Raji (cell line): Measurements from ENCODE around the gene ZFYVE28.
A peak's percentile ranks its signal among the peaks of the same experiment; 100 is the strongest.

Experiments used
- POLR2A ChIP-seq: IDR thresholded peaks from 2 replicates; pipeline ENCODE4 v1.6.1; 2011; ENCODE audit warnings: low read depth, low read length, control low read depth; ENCODE audit not compliant: insufficient read depth

ZFYVE28 gene

DNA sequence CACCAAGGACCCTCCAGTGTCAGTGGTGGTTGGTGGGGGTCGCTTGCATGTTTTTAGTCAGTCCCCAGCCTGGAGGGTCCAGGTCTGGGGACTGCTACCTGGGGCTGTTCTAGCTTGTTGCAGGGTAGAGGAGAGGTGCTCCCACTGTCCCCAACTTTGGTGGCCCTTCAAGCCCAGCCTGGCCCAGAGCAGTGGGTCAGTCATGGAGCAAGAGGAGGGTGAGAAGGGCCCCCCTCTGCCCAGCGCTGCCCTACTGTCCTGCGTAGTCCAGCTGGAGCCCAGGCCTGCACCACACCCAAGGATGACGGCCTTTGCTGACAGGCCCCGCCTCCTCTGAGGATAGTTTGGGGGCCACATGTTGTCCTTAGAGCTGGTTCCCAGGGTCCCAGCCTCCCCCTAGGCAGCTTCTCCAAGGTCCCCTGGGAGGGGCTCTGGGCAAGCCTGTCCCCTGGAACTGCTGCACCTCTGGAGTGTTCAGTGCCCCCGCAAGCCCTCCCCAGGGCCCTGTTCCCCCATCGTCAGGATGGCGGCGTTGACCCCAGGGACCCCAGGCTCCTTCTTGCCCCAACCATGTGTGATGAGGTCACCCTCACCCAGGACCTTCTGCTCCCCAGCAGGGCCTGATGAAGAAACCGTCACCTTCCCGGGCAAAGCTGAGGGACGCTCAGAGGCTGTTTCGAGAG is 7.1 kb upstream of the ZFYVE28 start:
- TF ChIP-seq POLR2A: no peak

DNA sequence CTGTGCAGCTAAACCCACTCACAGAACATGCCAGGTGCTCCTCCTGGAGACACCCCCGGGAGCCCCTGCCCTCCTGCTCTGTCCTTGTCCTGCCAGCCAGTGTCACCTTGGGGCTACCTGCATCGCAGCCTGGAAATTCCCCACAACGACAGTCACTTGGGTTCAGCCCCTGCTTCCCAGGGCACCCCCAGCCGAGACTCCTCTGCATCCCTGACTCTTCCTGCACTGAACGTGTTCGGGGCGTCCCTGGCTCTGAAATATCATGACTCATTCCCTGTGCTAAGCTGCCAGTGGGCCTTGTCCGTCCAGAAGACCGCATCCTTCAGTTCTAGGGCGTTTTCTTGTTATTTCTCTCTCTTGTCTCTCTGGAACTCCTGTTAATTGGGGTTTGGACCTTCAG is 6.1 kb upstream of the ZFYVE28 start:
- TF ChIP-seq POLR2A: no peak

DNA sequence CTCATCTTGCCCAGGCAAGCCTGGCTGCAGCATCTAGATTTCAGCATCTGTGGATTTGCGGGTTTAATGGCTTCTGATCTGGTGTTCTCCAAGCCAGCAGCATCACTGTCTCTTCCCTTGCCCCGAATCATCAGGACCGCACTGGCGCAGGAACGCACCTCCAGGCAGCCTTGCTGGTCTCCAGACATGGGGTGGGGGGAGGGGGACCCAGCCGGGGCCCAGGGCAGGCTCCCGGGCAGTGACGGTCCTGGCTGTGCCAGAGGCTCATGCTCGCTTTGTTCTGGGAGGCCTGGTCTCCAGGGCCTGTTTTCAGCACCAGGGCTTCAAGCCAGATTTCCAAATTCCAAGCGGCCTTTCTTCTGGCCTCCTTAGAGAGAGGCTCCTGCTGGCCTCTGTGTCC is 5.2 kb upstream of the ZFYVE28 start:
- no peak for TF ChIP-seq POLR2A

DNA sequence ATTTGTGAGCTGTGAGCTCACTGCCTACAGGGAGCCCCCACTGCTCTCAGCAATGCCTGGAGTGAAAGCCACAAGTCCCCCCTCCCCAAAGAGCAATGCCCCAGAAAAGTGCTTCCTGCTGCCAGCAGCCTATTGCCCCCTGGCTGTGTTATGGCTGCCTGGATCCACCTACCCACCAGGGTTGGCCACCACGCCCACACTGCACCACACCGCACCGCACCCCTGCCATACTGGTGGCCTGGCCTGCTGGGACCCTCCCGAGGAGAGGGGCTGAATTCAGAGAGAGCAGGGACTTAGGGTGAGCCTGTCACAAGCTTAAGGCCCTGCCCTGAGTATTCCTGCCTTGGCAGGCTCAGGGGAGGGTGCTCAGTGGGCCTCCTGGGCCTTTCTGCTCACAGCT is 4.6 kb upstream of the ZFYVE28 start:
- no peak for TF ChIP-seq POLR2A

DNA sequence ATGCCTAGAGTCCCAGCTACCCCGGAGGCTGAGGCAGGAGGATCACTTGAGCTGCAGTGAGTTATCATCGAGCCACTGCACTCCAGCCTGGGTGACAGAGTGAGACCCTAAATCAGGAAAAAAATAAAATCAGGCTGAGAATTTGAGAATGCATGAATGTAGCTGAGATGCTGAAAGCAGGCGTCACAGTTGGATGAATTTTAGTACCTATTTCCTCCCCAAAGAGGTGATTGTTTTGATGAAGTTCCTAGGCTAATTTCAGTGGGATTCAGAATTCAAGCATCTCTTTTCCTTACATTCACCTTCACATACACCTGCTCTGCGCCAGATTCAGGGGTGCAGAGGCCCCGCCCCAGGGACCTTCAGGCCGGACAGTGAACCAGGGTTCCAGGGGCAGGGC is 3.5 kb upstream of the ZFYVE28 start:
- no peak for TF ChIP-seq POLR2A

DNA sequence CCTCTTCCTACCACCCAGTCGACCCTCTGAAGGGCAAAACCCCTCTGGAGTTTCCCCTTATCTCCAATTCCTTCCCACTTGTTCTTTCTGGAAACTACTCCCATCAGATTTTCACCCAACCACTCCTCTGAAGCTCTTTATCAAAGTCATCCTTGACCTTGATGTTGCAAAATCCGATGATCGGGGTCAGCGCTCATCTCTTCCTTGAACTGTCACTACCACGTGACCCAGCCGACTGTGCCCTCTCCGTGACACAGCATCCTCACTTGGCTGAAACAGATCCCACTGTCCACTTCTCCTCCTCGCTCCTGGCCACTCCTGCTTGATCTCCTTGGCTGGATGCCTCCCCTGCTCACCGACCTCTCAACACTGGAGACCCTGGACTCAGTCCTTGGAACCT is 1.4 kb upstream of the ZFYVE28 start:
- no peak for TF ChIP-seq POLR2A

DNA sequence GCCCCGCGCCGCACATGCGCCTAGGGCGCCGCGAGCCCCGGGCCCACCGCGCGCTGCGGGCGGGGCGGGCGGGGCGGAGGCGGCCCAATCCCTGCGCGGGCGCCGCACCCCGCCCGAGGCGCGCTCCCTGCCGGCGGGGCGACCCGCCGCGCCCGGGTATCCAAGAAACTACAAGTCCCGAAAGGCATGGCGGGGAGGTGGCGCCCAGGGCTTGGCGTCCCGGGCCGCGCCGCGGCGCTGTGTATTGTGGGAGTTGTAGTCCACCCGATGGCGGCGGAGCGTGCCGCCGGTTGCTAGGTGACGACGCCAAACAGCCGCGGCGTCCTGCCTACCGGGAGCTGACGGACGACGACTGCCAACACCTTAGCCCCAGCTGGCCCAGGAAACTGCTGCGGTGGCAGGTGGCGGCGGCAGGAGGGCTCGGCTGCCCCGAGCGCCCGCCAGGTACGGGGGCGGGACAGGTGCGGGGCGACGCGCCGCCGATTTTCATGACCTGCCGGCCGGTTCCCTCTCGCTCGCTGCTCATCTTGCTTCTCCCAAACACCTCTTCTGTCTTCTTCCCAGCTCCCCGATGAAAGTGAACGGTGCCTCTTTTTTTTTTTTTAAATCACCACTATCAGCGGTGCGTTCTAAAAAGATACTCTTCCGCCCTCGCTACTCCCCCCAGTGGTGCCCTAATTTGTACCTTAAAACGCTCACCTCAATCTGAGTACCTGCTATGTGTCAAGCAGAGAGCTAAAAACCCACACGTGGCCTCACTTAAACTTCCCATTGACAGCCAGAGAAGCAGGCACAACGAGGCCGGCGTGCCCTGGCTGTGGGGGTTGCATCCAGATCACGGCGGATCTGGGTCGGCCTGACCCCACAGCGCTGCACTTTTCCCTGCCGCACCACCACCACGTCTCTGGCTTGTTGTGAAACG is 466 bp upstream of the ZFYVE28 start, which contains the start of gene CFAP99:
Gene CFAP99, plus strand, starts transcription at position 306 of the 922 bp plus-strand sequence.
- TF ChIP-seq POLR2A: peak; percentile 5; the same call in 1 of the 2 replicates

DNA sequence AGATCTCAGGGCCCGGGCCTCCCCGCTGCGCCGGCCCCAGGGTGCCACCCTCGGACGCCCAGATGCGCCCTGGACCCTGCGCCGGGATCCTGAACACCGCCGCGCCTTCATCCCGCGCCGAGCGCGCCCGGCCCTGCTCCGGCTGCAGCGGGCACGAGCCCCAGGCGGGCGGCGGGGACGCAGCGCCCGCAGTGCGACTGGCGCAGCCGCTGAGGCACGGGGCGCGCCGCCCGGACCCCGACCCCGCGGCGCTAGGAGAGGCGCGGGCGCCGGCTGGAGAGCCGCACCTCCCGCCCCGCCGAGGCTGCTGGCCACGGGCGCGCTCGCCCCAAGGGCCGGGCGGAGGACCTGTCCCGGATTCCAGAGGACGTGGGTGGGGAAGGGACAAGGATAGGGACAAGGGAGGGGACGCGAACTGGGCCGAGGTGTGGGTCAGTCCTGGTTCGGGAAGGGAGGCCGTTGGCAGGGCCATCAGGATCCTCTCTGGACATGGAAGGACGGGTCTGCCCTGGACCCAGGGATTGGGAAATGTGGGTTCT is 1.1 kb downstream of the ZFYVE28 start:
- TF ChIP-seq POLR2A: no peak

DNA sequence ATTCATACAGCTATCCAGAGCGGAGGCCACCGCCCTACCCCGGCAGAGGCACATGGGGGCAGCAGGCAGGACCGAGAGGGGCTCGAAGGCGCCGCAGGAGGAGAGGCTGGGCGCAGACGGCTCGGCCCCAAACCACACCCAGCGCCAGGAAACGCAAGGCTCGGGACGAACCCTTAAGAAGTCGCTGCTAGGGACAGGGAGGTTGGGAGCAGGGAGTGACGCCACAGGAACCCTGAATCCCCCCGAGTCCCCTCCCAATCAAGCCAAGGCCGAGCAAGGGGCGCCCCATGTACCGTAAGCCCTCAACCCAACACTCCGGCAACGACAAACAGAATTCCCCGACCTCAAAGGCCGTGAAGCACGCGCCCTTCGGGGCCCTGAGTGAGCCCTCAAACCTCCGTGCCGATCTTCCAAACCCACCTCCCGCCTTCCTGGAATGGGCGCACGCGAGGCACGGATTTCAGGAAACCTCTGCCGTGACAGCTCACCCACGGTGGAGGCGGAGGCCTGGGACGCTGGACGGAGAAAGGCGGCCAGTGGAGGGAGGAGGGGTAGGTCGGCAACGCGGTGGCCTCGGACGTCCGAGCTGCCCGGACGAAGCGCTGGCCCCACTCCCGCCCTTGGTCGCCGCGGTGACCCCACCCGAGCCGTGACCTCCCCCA is 1.8 kb downstream of the ZFYVE28 start:
- TF ChIP-seq POLR2A: no peak

DNA sequence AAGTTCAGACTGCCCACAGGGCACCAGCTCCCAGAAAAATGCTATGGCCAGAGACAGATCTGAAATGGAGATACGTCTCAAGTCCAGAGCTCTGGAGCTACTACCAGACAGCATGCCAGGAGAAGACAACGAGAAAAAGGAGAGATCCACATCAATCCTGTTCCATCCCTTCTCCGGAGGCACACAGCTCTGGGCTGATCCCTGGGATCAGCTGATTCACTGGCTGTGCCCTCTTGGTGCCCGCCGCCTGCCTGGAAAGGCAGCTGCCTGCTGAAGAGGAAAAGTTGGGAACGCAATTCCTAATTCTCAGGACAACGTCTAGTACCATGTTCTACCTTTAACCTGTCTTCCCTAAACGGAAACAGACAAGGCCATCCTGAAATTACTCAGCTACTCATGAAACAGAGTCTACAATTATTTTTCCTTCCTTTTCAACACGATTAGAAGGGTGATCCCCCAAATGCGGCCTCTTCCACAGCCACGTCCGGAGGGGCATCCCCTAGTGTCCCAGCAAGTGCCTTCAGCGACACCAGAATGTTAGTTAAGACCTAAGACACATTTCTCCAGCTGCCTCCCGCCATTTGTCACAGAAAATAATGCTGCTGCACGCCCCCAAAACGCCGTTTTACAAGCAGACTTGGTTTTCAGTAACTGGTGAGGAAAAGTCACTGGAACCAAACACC is 2.4 kb downstream of the ZFYVE28 start:
- TF ChIP-seq POLR2A: no peak

DNA sequence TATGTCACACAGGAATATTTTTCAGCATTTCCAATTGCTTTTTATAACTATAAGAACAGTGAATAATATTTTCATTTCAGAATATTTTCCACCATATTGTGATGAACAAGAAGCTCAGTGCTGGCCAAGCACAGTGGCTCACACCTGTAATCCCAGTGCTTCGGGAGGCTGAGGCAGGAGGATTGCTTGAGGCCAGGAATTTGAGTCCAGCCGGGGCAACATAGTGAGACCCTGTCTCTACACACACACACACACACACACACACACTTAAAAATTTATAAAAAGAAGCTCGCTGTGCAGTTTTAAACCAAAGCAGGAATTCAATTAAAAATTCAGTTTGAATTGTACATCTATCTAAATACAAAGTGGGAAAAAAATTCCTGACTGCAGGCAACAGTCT is 3.2 kb downstream of the ZFYVE28 start:
- TF ChIP-seq POLR2A: no peak

DNA sequence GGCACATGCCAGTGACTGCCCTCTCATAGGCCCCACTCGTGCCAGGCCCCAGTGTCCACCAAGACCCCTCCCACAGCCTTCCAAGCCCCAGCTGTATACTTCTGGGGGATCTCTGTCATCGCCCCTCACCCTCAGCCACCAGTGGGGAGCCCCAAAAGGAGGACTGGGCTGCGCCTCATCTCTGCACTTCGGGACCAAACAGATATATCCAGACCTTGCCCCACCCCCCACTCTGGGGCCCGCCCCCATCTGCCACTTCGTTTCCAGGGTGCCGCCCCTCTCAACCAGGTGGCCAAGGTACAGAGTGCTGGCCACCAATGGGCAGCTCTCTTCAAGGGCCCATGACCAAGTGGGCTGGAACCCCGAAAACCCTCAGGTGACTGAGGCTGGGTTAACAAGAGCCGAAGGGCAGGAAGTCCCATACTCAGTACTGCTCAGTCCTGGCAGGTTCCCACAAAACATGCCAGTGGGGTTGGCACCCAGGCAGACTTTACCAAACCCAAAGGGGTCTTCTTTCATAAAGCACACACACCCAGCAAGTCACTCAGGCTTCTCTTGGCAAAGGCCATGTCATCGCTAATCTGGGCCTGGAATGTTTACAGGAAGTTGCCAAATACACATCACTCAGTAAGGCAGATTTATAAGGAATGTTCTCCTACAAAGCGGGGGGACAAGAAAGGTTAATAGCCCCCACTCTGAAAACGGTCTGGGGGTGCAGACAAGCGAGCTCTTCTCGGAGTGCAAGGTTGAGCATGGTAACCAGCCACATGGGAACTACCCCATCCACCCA is 4.4 kb downstream of the ZFYVE28 start:
- TF ChIP-seq POLR2A: no peak

DNA sequence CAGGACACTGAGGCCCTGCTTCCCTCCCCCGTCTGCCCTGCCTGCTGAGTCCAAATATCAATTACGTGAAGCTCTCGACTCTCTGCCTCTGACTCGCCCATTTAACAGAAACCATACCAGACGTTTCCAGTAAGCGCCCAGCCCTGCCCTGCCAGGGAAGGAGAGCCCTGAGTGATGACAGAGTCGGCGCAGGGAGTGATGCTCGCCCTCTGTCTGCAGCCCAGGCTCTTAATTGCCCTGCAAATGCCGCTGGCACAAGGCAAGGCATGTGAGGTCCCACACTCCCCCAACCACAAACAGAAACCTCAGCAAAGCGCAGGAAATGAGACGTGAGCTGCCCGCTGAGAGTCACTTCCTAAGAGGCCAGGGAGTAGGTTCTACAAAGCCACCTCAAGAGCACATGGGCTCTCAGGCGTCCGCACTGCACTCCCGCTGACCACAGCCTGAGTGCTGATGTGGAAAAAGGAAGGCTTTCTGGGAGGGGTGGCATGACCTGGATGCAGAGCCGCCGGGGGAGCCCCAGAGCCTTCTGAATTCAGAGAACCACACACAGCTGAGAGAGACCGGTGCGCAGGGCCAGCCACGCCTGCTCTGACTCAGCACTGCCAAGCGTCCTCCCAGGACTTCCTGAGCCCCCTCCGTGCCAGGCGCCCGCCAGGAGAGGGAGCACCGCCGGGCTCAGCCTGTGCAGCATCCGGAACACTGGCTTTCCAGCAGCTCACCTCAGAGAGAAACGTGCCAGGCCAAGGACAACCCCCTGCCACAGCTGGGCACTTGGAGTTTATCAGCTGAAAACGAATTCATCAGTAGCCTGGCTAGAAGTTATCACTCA is 5.3 kb downstream of the ZFYVE28 start:
- no peak for TF ChIP-seq POLR2A

DNA sequence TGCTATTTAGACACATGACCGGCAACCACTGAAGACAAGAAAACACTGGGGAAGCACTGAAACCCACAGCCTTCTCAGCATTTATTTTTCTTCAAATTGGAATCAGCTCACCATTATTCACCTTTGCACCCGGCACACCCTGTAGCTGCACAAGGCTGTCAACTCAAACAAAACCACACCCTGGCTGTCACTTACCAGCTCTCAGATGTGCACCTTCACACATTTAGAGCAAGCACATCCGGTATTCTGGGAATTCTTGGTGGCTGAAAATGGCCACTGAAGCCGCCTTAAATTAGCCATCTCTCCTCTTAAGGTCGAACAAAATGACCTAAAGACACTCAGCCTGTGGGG is 5.9 kb downstream of the ZFYVE28 start:
- no peak for TF ChIP-seq POLR2A
